HL-60 (cell line): Measurements from ENCODE around the gene FUT1.

Source experiments
- CTCF ChIP-seq: IDR thresholded peaks from one replicate; pipeline ENCODE4 v1.5.1; 2011; ENCODE audit warnings: low read length, control low read depth, inconsistent platforms; ENCODE audit not compliant: insufficient read depth
- GABPA ChIP-seq: IDR thresholded peaks from 2 replicates; pipeline ENCODE4 v1.6.1; 2012; ENCODE audit warnings: low read depth
- POLR2AphosphoS5 ChIP-seq: IDR thresholded peaks from 2 replicates; pipeline ENCODE4 v1.6.1; 2012; ENCODE audit warnings: low read depth
- REST ChIP-seq: IDR thresholded peaks from 2 replicates; pipeline ENCODE4 v1.6.1; 2012; ENCODE audit warnings: low read depth; ENCODE audit not compliant: insufficient replicate concordance

- TF ChIP-seq CTCF (no peak), POLR2AphosphoS5 (no peak), REST (no peak), GABPA (no peak)
Observed at GRCh38 chr19:48799358-48800300, 47.2 kb upstream of the FUT1 start.
